Activated T-helper 1 cell treated with anti-CD3 and anti-CD28 coated beads, Interleukin-12 subunit alpha, Interleukin-12 subunit beta, Interleukin-2, Interleukin-4 antibody, amounts not matched to agents 30 ng/mL and 10 ng/mL and 1 ng/mL, durations not matched to agents 14 hours and 24 hours and 36 hours (primary cell): ENCODE results near the gene TMEM218. TPM values are rescaled to one million over a fixed set of nuclear protein-coding genes. Genes with fewer than 3 reads are reported as not detected.
"Not testable (repeated sequence)": the region's sequence is repeated elsewhere in the genome, so short reads cannot be mapped to it uniquely, and the experiment has no call there.

ENCODE experiments used
- DNase-seq: peaks from one replicate; pipeline ENCODE4 v3.0.0; 2021; ENCODE audit warnings: low spot score
- H3K27ac Mint-ChIP-seq: one replicate; pipeline ENCODE4 v1.8.0; 2021; ENCODE audit warnings: mild to moderate bottlenecking, mixed read lengths
- H3K27me3 Mint-ChIP-seq: one replicate; pipeline ENCODE4 v1.8.0; 2022; ENCODE audit warnings: mild to moderate bottlenecking, moderate library complexity, mixed read lengths; ENCODE audit not compliant: insufficient read depth
- H3K36me3 Mint-ChIP-seq: one replicate; pipeline ENCODE4 v1.8.0; 2021; ENCODE audit warnings: low read depth, mixed read lengths
- H3K4me1 Mint-ChIP-seq: one replicate; pipeline ENCODE4 v1.8.0; 2021; ENCODE audit warnings: low read depth, mixed read lengths
- H3K4me3 Mint-ChIP-seq: one replicate; pipeline ENCODE4 v1.8.0; 2021; ENCODE audit warnings: mild to moderate bottlenecking, moderate library complexity, mixed read lengths
- H3K9me3 Mint-ChIP-seq: one replicate; pipeline ENCODE4 v1.8.0; 2021; ENCODE audit warnings: mixed read lengths
- intact Hi-C: fragments of 100-400 bp; cut with micrococcal nuclease; formaldehyde crosslinking; loops from one replicate; pipeline ENCODE4 v1.15.1; 2024
- total RNA-seq: library from RNA; stranded (reverse); gene quantifications from 2 replicates; pipeline ENCODE4 v1.2.3, GENCODE V29; 2022

Gene TMEM218
- total RNA-seq, 1 donor from 2014 or later, result 18.0 TPM

- no peaks in the 10 kb centered on the region for H3K27me3 Mint-ChIP-seq
- peaks cover 10% of the 10 kb centered on the region for H3K36me3 Mint-ChIP-seq
- no peak overlapping the region for H3K27ac Mint-ChIP-seq
- H3K4me3 Mint-ChIP-seq, result no peak overlapping the region
- DNase-seq, result no peak
- H3K4me1 Mint-ChIP-seq, result peaks cover 5% of the 10 kb centered on the region
- intact Hi-C loops, result loop anchor here (5.0 kb wide), 1 partner anchor 254 kb away; no protein-coding TSS in a partner anchor
- H3K9me3 Mint-ChIP-seq, result no peaks in the 10 kb centered on the region
Observed at GRCh38 chr11:125093502-125093901, 17.9 kb downstream of the TMEM218 start.

- intact Hi-C loops, result loop anchor here (5.0 kb wide), 1 partner anchor 255 kb away; no protein-coding TSS in a partner anchor
- peaks cover 5% of the 10 kb centered on the region for H3K4me1 Mint-ChIP-seq
- peaks cover 10% of the 10 kb centered on the region for H3K36me3 Mint-ChIP-seq
- DNase-seq, result no peak
- no peak overlapping the region for H3K4me3 Mint-ChIP-seq
- no peaks in the 10 kb centered on the region for H3K27me3 Mint-ChIP-seq
- H3K27ac Mint-ChIP-seq, result no peak overlapping the region
- H3K9me3 Mint-ChIP-seq, result no peaks in the 10 kb centered on the region
Observed at GRCh38 chr11:125092669-125093068, 18.8 kb downstream of the TMEM218 start.

GRCh38 chr11:125091877-125092664 lies 19.4 kb downstream of the TMEM218 start:
- no peak for DNase-seq
- no peak overlapping the region for H3K27ac Mint-ChIP-seq
- peaks cover 10% of the 10 kb centered on the region for H3K36me3 Mint-ChIP-seq
- no peaks in the 10 kb centered on the region for H3K9me3 Mint-ChIP-seq
- H3K27me3 Mint-ChIP-seq, result no peaks in the 10 kb centered on the region
- intact Hi-C loops, result loop anchor here (1.0 to 5.0 kb wide), 3 partner anchors 33 to 255 kb away; no protein-coding TSS in a partner anchor
- peaks cover 5% of the 10 kb centered on the region for H3K4me1 Mint-ChIP-seq
- no peak overlapping the region for H3K4me3 Mint-ChIP-seq

- H3K4me1 Mint-ChIP-seq, result peaks cover 5% of the 10 kb centered on the region
- H3K27ac Mint-ChIP-seq, result no peak overlapping the region
- no peak overlapping the region for H3K4me3 Mint-ChIP-seq
- no peaks in the 10 kb centered on the region for H3K9me3 Mint-ChIP-seq
- DNase-seq, result no peak
- no peaks in the 10 kb centered on the region for H3K27me3 Mint-ChIP-seq
- peaks cover 6% of the 10 kb centered on the region for H3K36me3 Mint-ChIP-seq
- intact Hi-C loops, result loop anchor here (1.0 to 5.0 kb wide), 3 partner anchors 33 to 256 kb away; no protein-coding TSS in a partner anchor
Observed at GRCh38 chr11:125091247-125091876, 20.1 kb downstream of the TMEM218 start.

- Mint-ChIP-seq H3K4me1 (peaks cover 5% of the 10 kb centered on the region), H3K27me3 (no peaks in the 10 kb centered on the region), H3K36me3 (peaks cover under 1% of the 10 kb centered on the region), H3K4me3 (no peak overlapping the region), H3K9me3 (no peaks in the 10 kb centered on the region), H3K27ac (no peak overlapping the region)
- DNase-seq, result no peak
- intact Hi-C loops, result loop anchor here (1.0 to 5.0 kb wide), 3 partner anchors 34 to 256 kb away; no protein-coding TSS in a partner anchor
Observed at GRCh38 chr11:125090816-125091215, 20.6 kb downstream of the TMEM218 start.

- not testable (repeated sequence) for H3K27me3 Mint-ChIP-seq, H3K4me1 Mint-ChIP-seq, H3K4me3 Mint-ChIP-seq, H3K9me3 Mint-ChIP-seq, H3K36me3 Mint-ChIP-seq, H3K27ac Mint-ChIP-seq, DNase-seq
- intact Hi-C loops, result loop anchor here (2.0 to 5.0 kb wide), 2 partner anchors 35 to 257 kb away; no protein-coding TSS in a partner anchor
Observed at GRCh38 chr11:125090151-125090550, 21.3 kb downstream of the TMEM218 start.

GRCh38 chr11:125089481-125089880 lies 21.9 kb downstream of the TMEM218 start:
- H3K27ac Mint-ChIP-seq, H3K4me1 Mint-ChIP-seq, H3K27me3 Mint-ChIP-seq, H3K36me3 Mint-ChIP-seq, H3K4me3 Mint-ChIP-seq, H3K9me3 Mint-ChIP-seq, DNase-seq, intact Hi-C loops: not testable (repeated sequence)

- DNase-seq, result no peak
- no peaks in the 10 kb centered on the region for H3K9me3 Mint-ChIP-seq
- no peak overlapping the region for H3K27ac Mint-ChIP-seq
- no peaks in the 10 kb centered on the region for H3K36me3 Mint-ChIP-seq
- H3K4me1 Mint-ChIP-seq, result peaks cover 5% of the 10 kb centered on the region
- no peaks in the 10 kb centered on the region for H3K27me3 Mint-ChIP-seq
- H3K4me3 Mint-ChIP-seq, result no peak overlapping the region
- intact Hi-C loops, result no loop called here
Observed at GRCh38 chr11:125088576-125089455, 22.6 kb downstream of the TMEM218 start.

- no peak overlapping the region for H3K27ac Mint-ChIP-seq
Observed at GRCh38 chr11:125088123-125088522, 23.3 kb downstream of the TMEM218 start.

GRCh38 chr11:125086633-125087296 lies 24.7 kb downstream of the TMEM218 start:
- no peak for DNase-seq

More at GRCh38 chr11:125088123-125088522, 23.3 kb downstream of the TMEM218 start:
- no peak for DNase-seq
- peaks cover 5% of the 10 kb centered on the region for H3K4me1 Mint-ChIP-seq
- H3K36me3 Mint-ChIP-seq, result no peaks in the 10 kb centered on the region
- no peak overlapping the region for H3K4me3 Mint-ChIP-seq
- no peaks in the 10 kb centered on the region for H3K9me3 Mint-ChIP-seq
- intact Hi-C loops, result no loop called here
- H3K27me3 Mint-ChIP-seq, result no peaks in the 10 kb centered on the region

GRCh38 chr11:125085301-125086081 lies 25.9 kb downstream of the TMEM218 start:
- Mint-ChIP-seq H3K27ac (no peak overlapping the region), H3K27me3 (no peaks in the 10 kb centered on the region), H3K9me3 (no peaks in the 10 kb centered on the region), H3K36me3 (no peaks in the 10 kb centered on the region), H3K4me3 (no peak overlapping the region), H3K4me1 (no peaks in the 10 kb centered on the region)
- DNase-seq, result no peak
- intact Hi-C loops, result no loop called here

More at GRCh38 chr11:125086633-125087296, 24.7 kb downstream of the TMEM218 start:
- Mint-ChIP-seq H3K27me3 (no peaks in the 10 kb centered on the region), H3K4me1 (peaks cover 5% of the 10 kb centered on the region), H3K4me3 (no peak overlapping the region), H3K27ac (no peak overlapping the region), H3K36me3 (no peaks in the 10 kb centered on the region), H3K9me3 (no peaks in the 10 kb centered on the region)
- intact Hi-C loops, result no loop called here
